HepG2 (cell line): ENCODE data around the gene DPY19L1. TPM values are rescaled to one million over a fixed set of nuclear protein-coding genes. Genes with fewer than 3 reads are reported as not detected.

Experiments used
- CHCHD3 ChIP-seq: sonication (generic); formaldehyde crosslinking; IDR thresholded peaks from 2 replicates; pipeline ENCODE4 v1.8.0; 2022; ENCODE audit warnings: mild to moderate bottlenecking, missing genetic modification reagents, moderate library complexity
- PHB2 ChIP-seq: fragments of 450-650 bp; IDR thresholded peaks from 2 replicates; pipeline ENCODE4 v1.6.1; 2018; ENCODE audit not compliant: partially characterized antibody
- PRPF4 ChIP-seq: fragments of 200-400 bp; formaldehyde crosslinking; IDR thresholded peaks from 2 replicates; pipeline ENCODE4 v1.6.1; 2016; ENCODE audit warnings: low read length, low read depth; ENCODE audit not compliant: poor library complexity, severe bottlenecking
- ZBTB38 ChIP-seq: sonication (generic); formaldehyde crosslinking; IDR thresholded peaks from 2 replicates; pipeline ENCODE4 v1.5.1; 2020; ENCODE audit warnings: mild to moderate bottlenecking, missing genetic modification reagents
- ZFP90 ChIP-seq: sonication (generic); formaldehyde crosslinking; IDR thresholded peaks from 2 replicates; pipeline ENCODE4 v1.8.0; 2022; ENCODE audit warnings: missing genetic modification reagents, mild to moderate bottlenecking, inconsistent platforms, borderline replicate concordance
- ZNF790 ChIP-seq: sonication (generic); formaldehyde crosslinking; IDR thresholded peaks from 2 replicates; pipeline ENCODE4 v1.8.0; 2022; ENCODE audit warnings: missing genetic modification reagents, mild to moderate bottlenecking, borderline replicate concordance
- polyA plus RNA-seq, 8 experiments: library from polyadenylated mRNA; depleted of rRNA in 3 of 8; stranded (reverse) in 7 of 8; unstranded in 1 of 8; fragments of >200 nt; fragmentation: Illumina TruSeq in 4 of 8; extraction: Trizol in 4 of 8; gene quantifications; 2 replicates each; pipeline versions ENCODE4 v1.2.1 to v1.2.3, GENCODE V29; 2011 to 2016; ENCODE audit warnings: low read depth in 4 of 8, missing spikeins in 1 of 8, mixed read lengths in 1 of 8; ENCODE audit not compliant: insufficient read depth in 1 of 8
- total RNA-seq, 5 experiments: library from RNA; depleted of rRNA; stranded (reverse); fragments of >200 nt; fragmentation: Illumina TruSeq; extraction: Trizol; gene quantifications; 2 replicates each; pipeline ENCODE4 v1.2.3, GENCODE V29; 2016; ENCODE audit warnings: low read depth in 1 of 5
- TF ChIP-seq, protein P1 (sequence below): IDR thresholded peaks from 2 replicates; pipeline ENCODE4 v1.6.1; 2016; ENCODE audit warnings: mild to moderate bottlenecking
- TF ChIP-seq, protein P2 (sequence below): sonication (generic); formaldehyde crosslinking; IDR thresholded peaks from 2 replicates; pipeline ENCODE4 v1.8.0; 2022; ENCODE audit warnings: missing genetic modification reagents, mild to moderate bottlenecking, moderate library complexity, borderline replicate concordance
- TF ChIP-seq, protein P3 (sequence below): sonication (generic); formaldehyde crosslinking; IDR thresholded peaks from 2 replicates; pipeline ENCODE4 v1.5.1; 2020; ENCODE audit warnings: mild to moderate bottlenecking, moderate library complexity, missing genetic modification reagents
- TF ChIP-seq, protein P4 (sequence below), 2 experiments: sonication (generic) in 1 of 2; formaldehyde crosslinking in 1 of 2; IDR thresholded peaks; 2 replicates each; pipeline versions ENCODE4 v1.6.1 to v1.9.0; 2014 to 2022; ENCODE audit warnings: antibody characterized with exemption in 1 of 2, borderline replicate concordance in 1 of 2, inconsistent platforms in 1 of 2, low read depth in 1 of 2, missing genetic modification reagents in 1 of 2

The DPY19L1 gene
- total and polyA plus RNA-seq, 2 of the 13 experiments (the other 11 are each of a cell fraction or from before 2014, with no cell fraction given), result 18.9 to 32.6 TPM

DNA sequence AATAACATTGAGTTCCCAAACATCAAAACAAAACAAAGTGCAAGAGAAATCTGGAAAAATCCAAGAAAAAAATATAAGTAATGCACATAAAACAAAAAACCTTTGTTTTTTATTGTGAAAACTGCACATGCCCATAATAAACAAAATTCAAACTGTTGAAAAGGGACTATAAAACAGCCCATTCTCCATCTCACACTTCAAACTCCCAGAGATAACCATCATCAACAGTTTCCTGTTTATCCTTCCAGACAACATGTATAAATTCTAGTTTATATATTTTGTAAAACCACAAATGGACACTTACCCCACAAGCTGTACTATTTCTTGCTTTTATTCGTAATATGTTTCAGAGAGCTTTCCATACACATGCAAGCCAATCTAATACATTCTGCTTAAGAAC, 79.3 kb downstream of the DPY19L1 start (continued):
- TF ChIP-seq, protein P1, sequence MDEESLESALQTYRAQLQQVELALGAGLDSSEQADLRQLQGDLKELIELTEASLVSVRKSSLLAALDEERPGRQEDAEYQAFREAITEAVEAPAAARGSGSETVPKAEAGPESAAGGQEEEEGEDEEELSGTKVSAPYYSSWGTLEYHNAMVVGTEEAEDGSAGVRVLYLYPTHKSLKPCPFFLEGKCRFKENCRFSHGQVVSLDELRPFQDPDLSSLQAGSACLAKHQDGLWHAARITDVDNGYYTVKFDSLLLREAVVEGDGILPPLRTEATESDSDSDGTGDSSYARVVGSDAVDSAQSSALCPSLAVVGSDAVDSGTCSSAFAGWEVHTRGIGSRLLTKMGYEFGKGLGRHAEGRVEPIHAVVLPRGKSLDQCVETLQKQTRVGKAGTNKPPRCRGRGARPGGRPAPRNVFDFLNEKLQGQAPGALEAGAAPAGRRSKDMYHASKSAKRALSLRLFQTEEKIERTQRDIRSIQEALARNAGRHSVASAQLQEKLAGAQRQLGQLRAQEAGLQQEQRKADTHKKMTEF (CRISPR knock-in tag), result no peak
- no peak for TF ChIP-seq ZBTB38 (CRISPR knock-in tag)
- TF ChIP-seq, protein P2, sequence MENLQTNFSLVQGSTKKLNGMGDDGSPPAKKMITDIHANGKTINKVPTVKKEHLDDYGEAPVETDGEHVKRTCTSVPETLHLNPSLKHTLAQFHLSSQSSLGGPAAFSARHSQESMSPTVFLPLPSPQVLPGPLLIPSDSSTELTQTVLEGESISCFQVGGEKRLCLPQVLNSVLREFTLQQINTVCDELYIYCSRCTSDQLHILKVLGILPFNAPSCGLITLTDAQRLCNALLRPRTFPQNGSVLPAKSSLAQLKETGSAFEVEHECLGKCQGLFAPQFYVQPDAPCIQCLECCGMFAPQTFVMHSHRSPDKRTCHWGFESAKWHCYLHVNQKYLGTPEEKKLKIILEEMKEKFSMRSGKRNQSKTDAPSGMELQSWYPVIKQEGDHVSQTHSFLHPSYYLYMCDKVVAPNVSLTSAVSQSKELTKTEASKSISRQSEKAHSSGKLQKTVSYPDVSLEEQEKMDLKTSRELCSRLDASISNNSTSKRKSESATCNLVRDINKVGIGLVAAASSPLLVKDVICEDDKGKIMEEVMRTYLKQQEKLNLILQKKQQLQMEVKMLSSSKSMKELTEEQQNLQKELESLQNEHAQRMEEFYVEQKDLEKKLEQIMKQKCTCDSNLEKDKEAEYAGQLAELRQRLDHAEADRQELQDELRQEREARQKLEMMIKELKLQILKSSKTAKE (CRISPR knock-in tag), result no peak
- TF ChIP-seq ZNF790, result no peak
- TF ChIP-seq, protein P3, sequence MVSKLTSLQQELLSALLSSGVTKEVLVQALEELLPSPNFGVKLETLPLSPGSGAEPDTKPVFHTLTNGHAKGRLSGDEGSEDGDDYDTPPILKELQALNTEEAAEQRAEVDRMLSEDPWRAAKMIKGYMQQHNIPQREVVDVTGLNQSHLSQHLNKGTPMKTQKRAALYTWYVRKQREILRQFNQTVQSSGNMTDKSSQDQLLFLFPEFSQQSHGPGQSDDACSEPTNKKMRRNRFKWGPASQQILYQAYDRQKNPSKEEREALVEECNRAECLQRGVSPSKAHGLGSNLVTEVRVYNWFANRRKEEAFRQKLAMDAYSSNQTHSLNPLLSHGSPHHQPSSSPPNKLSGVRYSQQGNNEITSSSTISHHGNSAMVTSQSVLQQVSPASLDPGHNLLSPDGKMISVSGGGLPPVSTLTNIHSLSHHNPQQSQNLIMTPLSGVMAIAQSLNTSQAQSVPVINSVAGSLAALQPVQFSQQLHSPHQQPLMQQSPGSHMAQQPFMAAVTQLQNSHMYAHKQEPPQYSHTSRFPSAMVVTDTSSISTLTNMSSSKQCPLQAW, result no peak
- no peak for TF ChIP-seq PRPF4
- TF ChIP-seq ZFP90 (CRISPR knock-in tag), result no peak
- TF ChIP-seq, protein P4, sequence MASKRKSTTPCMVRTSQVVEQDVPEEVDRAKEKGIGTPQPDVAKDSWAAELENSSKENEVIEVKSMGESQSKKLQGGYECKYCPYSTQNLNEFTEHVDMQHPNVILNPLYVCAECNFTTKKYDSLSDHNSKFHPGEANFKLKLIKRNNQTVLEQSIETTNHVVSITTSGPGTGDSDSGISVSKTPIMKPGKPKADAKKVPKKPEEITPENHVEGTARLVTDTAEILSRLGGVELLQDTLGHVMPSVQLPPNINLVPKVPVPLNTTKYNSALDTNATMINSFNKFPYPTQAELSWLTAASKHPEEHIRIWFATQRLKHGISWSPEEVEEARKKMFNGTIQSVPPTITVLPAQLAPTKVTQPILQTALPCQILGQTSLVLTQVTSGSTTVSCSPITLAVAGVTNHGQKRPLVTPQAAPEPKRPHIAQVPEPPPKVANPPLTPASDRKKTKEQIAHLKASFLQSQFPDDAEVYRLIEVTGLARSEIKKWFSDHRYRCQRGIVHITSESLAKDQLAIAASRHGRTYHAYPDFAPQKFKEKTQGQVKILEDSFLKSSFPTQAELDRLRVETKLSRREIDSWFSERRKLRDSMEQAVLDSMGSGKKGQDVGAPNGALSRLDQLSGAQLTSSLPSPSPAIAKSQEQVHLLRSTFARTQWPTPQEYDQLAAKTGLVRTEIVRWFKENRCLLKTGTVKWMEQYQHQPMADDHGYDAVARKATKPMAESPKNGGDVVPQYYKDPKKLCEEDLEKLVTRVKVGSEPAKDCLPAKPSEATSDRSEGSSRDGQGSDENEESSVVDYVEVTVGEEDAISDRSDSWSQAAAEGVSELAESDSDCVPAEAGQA (IDR thresholded peaks at IDR 0.05; ENCODE audit: low read depth), result no peak
- TF ChIP-seq, protein P4 (CRISPR knock-in tag; IDR thresholded peaks at IDR 0.05; ENCODE audit: borderline replicate concordance), result no peak
- no peak for TF ChIP-seq PHB2
- TF ChIP-seq CHCHD3 (CRISPR knock-in tag), result no peak
